Endothelial cell of umbilical vein (primary cell): ENCODE measurements around the gene ZSWIM7. TPM values are rescaled to one million over a fixed set of nuclear protein-coding genes. Genes with fewer than 3 reads are reported as not detected.

Experiments used
- BruUV-seq: library from RNA; stranded (reverse); fragments of 400-500 nt; replicated peaks from 2 replicates; lab custom pipeline; 2021; lab: Mats Ljungman, UMichigan
- CTCF ChIA-PET: fragments of 300-600, 350-600 bp; sonication (Branson Sonifier 250); formaldehyde crosslinking; loops from one replicate; lab custom pipeline; 2021; ENCODE audit warnings: antibody characterized with exemption, inconsistent platforms; lab: Charles Lee
- POLR2A ChIA-PET: fragments of 300-600, 350-600 bp; sonication (Branson Sonifier 250); formaldehyde crosslinking; loops from one replicate; lab custom pipeline; 2021; ENCODE audit warnings: antibody characterized with exemption, inconsistent platforms; lab: Charles Lee
- DNase-seq: peaks from one replicate; pipeline ENCODE4 v3.0.0-alpha.2; 2011; ENCODE audit warnings: low read depth, low spot score
- FAIRE-seq: peaks from 2 replicates; lab custom pipeline; 2011; peaks lifted over from hg19 to GRCh38; lab: Jason Lieb, UNC
- H2AFZ ChIP-seq: 2 replicates; pipeline ENCODE4 v1.6.0; 2012; ENCODE audit warnings: low read depth, low read length, control low read depth, inconsistent platforms
- H3K27ac ChIP-seq: 2 replicates; pipeline ENCODE4 v1.5.1; 2011; ENCODE audit warnings: low read depth, mild to moderate bottlenecking, control low read depth, low read length, moderate library complexity; ENCODE audit not compliant: insufficient read depth
- H3K27me3 ChIP-seq, 2 experiments: 2 replicates each; pipeline versions ENCODE4 v1.6.0 to v1.6.1; 2011; ENCODE audit warnings: low read length in 2 of 2, mixed read lengths in 1 of 2; ENCODE audit not compliant: control insufficient read depth in 2 of 2, insufficient read depth in 2 of 2
- H3K36me3 ChIP-seq, 2 experiments: 2 replicates in 1 of 2; 3 replicates in 1 of 2; pipeline ENCODE4 v1.5.1; 2011; ENCODE audit warnings: low read length in 2 of 2, mild to moderate bottlenecking in 1 of 2, moderate library complexity in 1 of 2; ENCODE audit not compliant: control insufficient read depth in 2 of 2, insufficient read depth in 2 of 2; ENCODE audit errors: extremely low read depth in 1 of 2
- H3K4me1 ChIP-seq: 3 replicates; pipeline ENCODE4 v1.5.1; 2011; ENCODE audit warnings: mild to moderate bottlenecking, low read length; ENCODE audit not compliant: control insufficient read depth, insufficient read depth; ENCODE audit errors: extremely low read depth
- H3K4me2 ChIP-seq: 2 replicates; pipeline ENCODE4 v1.6.1; 2011; ENCODE audit warnings: low read length, control low read depth, mixed read lengths; ENCODE audit not compliant: insufficient read depth
- H3K4me3 ChIP-seq, 3 experiments: fragments of 200-600 bp in 1 of 3; sonication (generic), shearing (Covaris generic) in 1 of 3; replicated peaks in 1 of 3; 2 replicates each; pipeline ENCODE4 v1.5.1; 2011 to 2016; ENCODE audit warnings: control low read depth in 3 of 3, low read length in 3 of 3, mild to moderate bottlenecking in 2 of 3, inconsistent platforms in 1 of 3, low read depth in 1 of 3, moderate library complexity in 1 of 3; ENCODE audit not compliant: insufficient read depth in 1 of 3
- H3K79me2 ChIP-seq: 2 replicates; pipeline ENCODE4 v1.6.0; 2012; ENCODE audit warnings: low read length, inconsistent platforms; ENCODE audit not compliant: control insufficient read depth, insufficient read depth
- H3K9ac ChIP-seq: replicated peaks from 2 replicates; pipeline ENCODE3; 2011; ENCODE audit warnings: low read length, control low read depth; ENCODE audit not compliant: insufficient read depth; ENCODE audit errors: extremely low read depth
- H3K9me1 ChIP-seq: replicated peaks from 3 replicates; pipeline ENCODE4 v1.6.0; 2011; ENCODE audit warnings: mild to moderate bottlenecking, low read length; ENCODE audit not compliant: control insufficient read depth, insufficient read depth; ENCODE audit errors: extremely low read depth
- H3K9me3 ChIP-seq: replicated peaks from 2 replicates; pipeline ENCODE4 v1.5.1; 2012; ENCODE audit warnings: low read length, inconsistent platforms; ENCODE audit not compliant: control insufficient read depth, insufficient read depth
- H4K20me1 ChIP-seq: replicated peaks from 2 replicates; pipeline ENCODE3; 2011; ENCODE audit warnings: mild to moderate bottlenecking, low read length; ENCODE audit not compliant: control insufficient read depth, insufficient read depth; ENCODE audit errors: extremely low read depth
- EZH2 ChIP-seq: IDR thresholded peaks from 2 replicates; pipeline ENCODE4 v1.6.1; 2012; ENCODE audit warnings: borderline replicate concordance, low read depth, mild to moderate bottlenecking, moderate library complexity, low read length, inconsistent platforms; ENCODE audit not compliant: severe bottlenecking
- FOS ChIP-seq: IDR thresholded peaks from 2 replicates; pipeline ENCODE4 v1.6.1; 2011; ENCODE audit warnings: mild to moderate bottlenecking, low read length, moderate library complexity, borderline replicate concordance; ENCODE audit not compliant: insufficient read depth
- GATA2 ChIP-seq: IDR thresholded peaks from 2 replicates; pipeline ENCODE4 v1.7.0; 2011; ENCODE audit warnings: low read depth, mild to moderate bottlenecking, moderate library complexity, mixed read lengths, low read length; ENCODE audit not compliant: insufficient read length, insufficient read depth
- JUN ChIP-seq: IDR thresholded peaks from 2 replicates; pipeline ENCODE4 v1.6.1; 2011; ENCODE audit warnings: borderline replicate concordance, low read depth; ENCODE audit not compliant: insufficient read length, insufficient read depth
- MYC ChIP-seq: IDR thresholded peaks from one replicate; pipeline ENCODE4 v1.6.1; 2011; ENCODE audit warnings: mild to moderate bottlenecking, low read depth, low read length
- POLR2A ChIP-seq: IDR thresholded peaks from 2 replicates; pipeline ENCODE4 v1.6.1; 2012; ENCODE audit warnings: low read depth, mild to moderate bottlenecking, control low read depth, low read length
- POLR2AphosphoS5 ChIP-seq: IDR thresholded peaks from 2 replicates; pipeline ENCODE4 v1.6.1; 2012; ENCODE audit warnings: low read depth, mild to moderate bottlenecking, control low read depth, low read length, moderate library complexity; ENCODE audit not compliant: insufficient read depth
- dilution Hi-C: fragments of 300-500 bp; cut with MboI; formaldehyde crosslinking; loops from one replicate; pipeline ENCODE4 v1.15.0; 2019; ENCODE audit warnings: low sequenced_read_pairs; ENCODE audit not compliant: extremely low pct_ligation_motif_present
- intact Hi-C: fragments of 100-400 bp; cut with micrococcal nuclease; formaldehyde crosslinking; loops from one replicate; pipeline ENCODE4 v1.10.0; 2022
- polyA plus RNA-seq, 4 experiments: library from polyadenylated mRNA; depleted of rRNA in 3 of 4; stranded (reverse) in 3 of 4; unstranded in 1 of 4; fragments of >200 nt; gene quantifications; 2 replicates each; pipeline versions ENCODE4 v1.2.1 to v1.2.3, GENCODE V29; 2011 to 2012; ENCODE audit warnings: missing spikeins in 1 of 4
- total RNA-seq: library from RNA; stranded (reverse); gene quantifications from 2 replicates; pipeline ENCODE4 v1.2.3, GENCODE V29; 2021
- TF ChIP-seq, protein P1 (sequence below), 2 donors: IDR thresholded peaks; 1 replicate in 1 of 2; 2 replicates in 1 of 2; pipeline ENCODE4 v1.5.1; 2011; ENCODE audit warnings: low read length in 2 of 2, mild to moderate bottlenecking in 2 of 2, moderate library complexity in 2 of 2, control low read depth in 1 of 2, inconsistent platforms in 1 of 2, low read depth in 1 of 2; ENCODE audit not compliant: insufficient read depth in 1 of 2; ENCODE audit errors: extremely low read depth in 1 of 2
- TF ChIP-seq, protein P2 (sequence below): IDR thresholded peaks from 2 replicates; pipeline ENCODE4 v1.6.1; 2011; ENCODE audit not compliant: insufficient read depth, insufficient read length

ZSWIM7 gene
- total and polyA plus RNA-seq, 2 donors (not counting 3 experiments of a cell fraction or from before 2014, with no cell fraction given) = 18.0 to 33.8 TPM

DNA sequence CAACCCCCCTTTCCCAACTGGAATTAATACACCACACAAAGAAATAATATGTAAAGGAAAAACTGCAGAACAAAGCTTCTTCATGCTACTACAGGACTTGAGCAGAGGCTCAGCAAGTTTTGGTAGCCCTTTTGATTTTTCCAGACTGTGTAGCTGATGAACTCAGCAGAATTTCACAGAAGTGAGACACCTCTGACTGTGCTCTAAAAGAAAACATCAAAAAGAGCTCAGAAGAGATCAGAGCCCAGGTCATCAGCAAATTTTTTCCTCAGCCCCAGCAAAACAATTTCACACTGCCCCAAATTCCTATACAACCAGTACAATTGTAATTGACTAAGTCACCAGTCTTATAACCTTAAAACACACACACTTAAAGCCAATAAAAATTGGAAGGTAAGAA, 38.1 kb upstream of the ZSWIM7 start:
- H3K36me3 ChIP-seq = peaks cover 17 to 29% of the 10 kb centered on the region in 2 experiments
- H3K9me3 ChIP-seq = no peaks in the 10 kb centered on the region
- no peaks in the 10 kb centered on the region for H4K20me1 ChIP-seq
- no peaks in the 10 kb centered on the region for H3K27me3 ChIP-seq
- DNase-seq (no peak), FAIRE-seq (no peak)
- CTCF ChIA-PET = no interaction called here
- intact Hi-C loops = no loop called here
- TF ChIP-seq EZH2 (no peak), JUN (no peak), GATA2 (no peak), FOS (no peak), POLR2A (no peak), POLR2AphosphoS5 (no peak), MYC (no peak)
- TF ChIP-seq, protein P1, sequence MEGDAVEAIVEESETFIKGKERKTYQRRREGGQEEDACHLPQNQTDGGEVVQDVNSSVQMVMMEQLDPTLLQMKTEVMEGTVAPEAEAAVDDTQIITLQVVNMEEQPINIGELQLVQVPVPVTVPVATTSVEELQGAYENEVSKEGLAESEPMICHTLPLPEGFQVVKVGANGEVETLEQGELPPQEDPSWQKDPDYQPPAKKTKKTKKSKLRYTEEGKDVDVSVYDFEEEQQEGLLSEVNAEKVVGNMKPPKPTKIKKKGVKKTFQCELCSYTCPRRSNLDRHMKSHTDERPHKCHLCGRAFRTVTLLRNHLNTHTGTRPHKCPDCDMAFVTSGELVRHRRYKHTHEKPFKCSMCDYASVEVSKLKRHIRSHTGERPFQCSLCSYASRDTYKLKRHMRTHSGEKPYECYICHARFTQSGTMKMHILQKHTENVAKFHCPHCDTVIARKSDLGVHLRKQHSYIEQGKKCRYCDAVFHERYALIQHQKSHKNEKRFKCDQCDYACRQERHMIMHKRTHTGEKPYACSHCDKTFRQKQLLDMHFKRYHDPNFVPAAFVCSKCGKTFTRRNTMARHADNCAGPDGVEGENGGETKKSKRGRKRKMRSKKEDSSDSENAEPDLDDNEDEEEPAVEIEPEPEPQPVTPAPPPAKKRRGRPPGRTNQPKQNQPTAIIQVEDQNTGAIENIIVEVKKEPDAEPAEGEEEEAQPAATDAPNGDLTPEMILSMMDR (IDR thresholded peaks at IDR 0.05; ENCODE audit: extremely low read depth in 1 of 2, insufficient read depth in 1 of 2, low read depth in 1 of 2, low read length in 2 of 2) = no peak
- TF ChIP-seq, protein P2, sequence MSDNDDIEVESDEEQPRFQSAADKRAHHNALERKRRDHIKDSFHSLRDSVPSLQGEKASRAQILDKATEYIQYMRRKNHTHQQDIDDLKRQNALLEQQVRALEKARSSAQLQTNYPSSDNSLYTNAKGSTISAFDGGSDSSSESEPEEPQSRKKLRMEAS = no peak
- no peaks in the 10 kb centered on the region for H3K9me1 ChIP-seq
- H2AFZ ChIP-seq = no peak overlapping the region
- H3K4me3 ChIP-seq = no peak overlapping the region
- no TSS peak for BruUV-seq
- peak overlapping the region; percentile 32 for H3K27ac ChIP-seq
- no peak overlapping the region for H3K4me2 ChIP-seq
- H3K4me1 ChIP-seq = no peaks in the 10 kb centered on the region
- dilution Hi-C loops = no loop called here
- no peaks in the 10 kb centered on the region for H3K79me2 ChIP-seq
- POLR2A ChIA-PET = no interaction called here
- no peak overlapping the region for H3K9ac ChIP-seq
